Thoracic aorta (tissue), 2 donors: ENCODE data around the gene PIAS1. TPM values are rescaled to one million over a fixed set of nuclear protein-coding genes. Genes with fewer than 3 reads are reported as not detected.

Experiments used
- ATAC-seq: fragments of 150-250 bp; one replicate; pipeline ENCODE4 v1.8.0; 2017; ENCODE audit warnings: low read depth; ENCODE audit not compliant: insufficient number of reproducible peaks, low FRiP score
- DNase-seq: peaks from one replicate; pipeline ENCODE4 v3.0.0-alpha.2; 2020; ENCODE audit warnings: low spot score
- H3K27ac ChIP-seq, 2 donors: fragments of 200-600 bp; sonication (generic); 1 replicate in 1 of 2; 2 replicates in 1 of 2; pipeline ENCODE4 v1.5.1; 2016; ENCODE audit warnings: mild to moderate bottlenecking in 2 of 2, moderate library complexity in 2 of 2
- H3K27me3 ChIP-seq: fragments of 200-600 bp; sonication (generic); replicated peaks from 2 replicates; pipeline ENCODE4 v1.6.0; 2016; ENCODE audit warnings: mild to moderate bottlenecking; ENCODE audit not compliant: insufficient read depth
- H3K36me3 ChIP-seq: fragments of 200-600 bp; sonication (generic); one replicate; pipeline ENCODE4 v1.5.1; 2016
- H3K4me1 ChIP-seq, 2 donors: fragments of 200-600 bp; sonication (generic); 1 replicate in 1 of 2; 2 replicates in 1 of 2; pipeline versions ENCODE4 v1.5.1 to v1.6.0; 2016; ENCODE audit warnings: low read depth in 2 of 2, mild to moderate bottlenecking in 1 of 2; ENCODE audit not compliant: control insufficient read depth in 1 of 2
- H3K4me3 ChIP-seq: fragments of 200-600 bp; sonication (generic); 2 replicates; pipeline ENCODE4 v1.5.1; 2016; ENCODE audit warnings: mild to moderate bottlenecking
- H3K9me3 ChIP-seq: fragments of 200-600 bp; sonication (generic); 2 replicates; pipeline ENCODE4 v1.5.1; 2016
- total RNA-seq, 2 donors: library from RNA; depleted of rRNA; stranded (reverse); fragments of >200 nt; gene quantifications; one replicate each; pipeline versions ENCODE4 v1.1.0 to v1.2.3, GENCODE V29; 2016
- TF ChIP-seq, protein P1 (sequence below): fragments of 200-600 bp; sonication (generic); IDR thresholded peaks from one replicate; pipeline ENCODE4 v1.5.1; 2019; ENCODE audit warnings: antibody characterized with exemption

The PIAS1 gene
- total RNA-seq, 2 donors from 2014 or later: 45.1 to 74.1 TPM

- Histone ChIP-seq H3K27me3 (no peaks in the 10 kb centered on the region), H3K4me3 (no peak overlapping the region), H3K36me3 (no peaks in the 10 kb centered on the region), H3K9me3 (no peaks in the 10 kb centered on the region), H3K27ac (no peak overlapping the region), H3K4me1 (no peaks in the 10 kb centered on the region)
- DNase-seq: no peak
- TF ChIP-seq, protein P1, sequence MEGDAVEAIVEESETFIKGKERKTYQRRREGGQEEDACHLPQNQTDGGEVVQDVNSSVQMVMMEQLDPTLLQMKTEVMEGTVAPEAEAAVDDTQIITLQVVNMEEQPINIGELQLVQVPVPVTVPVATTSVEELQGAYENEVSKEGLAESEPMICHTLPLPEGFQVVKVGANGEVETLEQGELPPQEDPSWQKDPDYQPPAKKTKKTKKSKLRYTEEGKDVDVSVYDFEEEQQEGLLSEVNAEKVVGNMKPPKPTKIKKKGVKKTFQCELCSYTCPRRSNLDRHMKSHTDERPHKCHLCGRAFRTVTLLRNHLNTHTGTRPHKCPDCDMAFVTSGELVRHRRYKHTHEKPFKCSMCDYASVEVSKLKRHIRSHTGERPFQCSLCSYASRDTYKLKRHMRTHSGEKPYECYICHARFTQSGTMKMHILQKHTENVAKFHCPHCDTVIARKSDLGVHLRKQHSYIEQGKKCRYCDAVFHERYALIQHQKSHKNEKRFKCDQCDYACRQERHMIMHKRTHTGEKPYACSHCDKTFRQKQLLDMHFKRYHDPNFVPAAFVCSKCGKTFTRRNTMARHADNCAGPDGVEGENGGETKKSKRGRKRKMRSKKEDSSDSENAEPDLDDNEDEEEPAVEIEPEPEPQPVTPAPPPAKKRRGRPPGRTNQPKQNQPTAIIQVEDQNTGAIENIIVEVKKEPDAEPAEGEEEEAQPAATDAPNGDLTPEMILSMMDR: no peak
- ATAC-seq: no peak
Observed at GRCh38 chr15:68015244-68015643, 38.9 kb upstream of the PIAS1 start.

DNA sequence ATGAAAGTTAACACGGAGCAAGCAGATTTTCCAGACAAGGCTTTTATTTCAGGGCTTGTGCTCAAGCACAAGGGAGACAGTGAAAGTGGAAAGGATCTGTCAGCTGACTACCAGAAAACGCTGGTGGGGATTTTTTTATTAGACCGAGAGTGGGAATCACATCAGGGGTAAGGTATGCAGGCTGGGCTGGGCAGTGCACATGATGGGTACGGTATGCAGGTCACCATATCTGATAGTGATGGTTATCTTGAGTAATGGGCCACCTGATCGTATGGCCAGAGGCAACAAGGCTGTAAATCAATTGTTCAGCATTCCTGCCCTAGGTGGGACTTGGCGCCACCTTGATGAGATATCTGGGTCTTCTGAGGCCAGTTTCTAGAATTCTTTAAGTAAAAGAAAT lies 36.9 kb upstream of the PIAS1 start:
- Histone ChIP-seq H3K27ac (no peak overlapping the region), H3K4me1 (no peaks in the 10 kb centered on the region), H3K27me3 (no peaks in the 10 kb centered on the region)

DNA sequence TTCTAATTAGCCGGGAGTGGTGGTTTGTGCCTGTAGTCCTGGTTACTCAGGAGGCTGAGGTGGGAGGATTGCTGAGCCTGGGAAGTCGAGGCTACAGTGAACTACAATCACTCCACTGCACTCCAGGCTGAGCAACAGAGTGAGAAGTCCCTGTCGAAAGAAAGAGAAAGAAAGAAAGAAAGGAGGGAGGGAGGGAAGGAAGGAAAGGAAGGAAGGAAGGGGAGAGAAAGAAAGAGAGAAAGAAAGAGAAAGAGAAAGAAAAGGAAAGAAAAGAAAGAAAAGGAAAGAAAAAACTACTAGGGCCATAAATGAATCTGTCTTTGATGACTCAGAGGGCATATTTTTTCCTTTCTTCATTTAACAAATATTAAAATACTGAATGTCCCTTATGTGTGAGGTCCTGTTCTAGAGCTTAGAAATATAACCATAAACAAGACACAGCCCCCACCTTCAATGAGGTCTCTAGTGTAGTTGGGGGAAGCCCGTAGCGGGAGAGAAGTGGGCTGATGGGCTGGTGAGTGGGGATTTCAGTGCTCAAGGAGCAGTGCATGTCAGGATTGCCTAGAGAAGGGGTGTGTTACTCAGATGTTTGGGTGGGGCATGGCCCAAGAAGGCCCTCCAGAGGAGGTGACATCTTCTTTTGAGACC lies 35.2 kb upstream of the PIAS1 start:
- no peak overlapping the region for H3K4me3 ChIP-seq
- ATAC-seq (no peak), DNase-seq (no peak)
- no peaks in the 10 kb centered on the region for H3K27me3 ChIP-seq
- TF ChIP-seq, protein P1: no peak
- H3K36me3 ChIP-seq: no peaks in the 10 kb centered on the region
- no peaks in the 10 kb centered on the region for H3K4me1 ChIP-seq
- no peak overlapping the region for H3K27ac ChIP-seq
- H3K9me3 ChIP-seq: no peaks in the 10 kb centered on the region

More for the DNA sequence above, 36.9 kb upstream of the PIAS1 start:
- DNase-seq: no peak
- Histone ChIP-seq H3K9me3 (no peaks in the 10 kb centered on the region), H3K36me3 (no peaks in the 10 kb centered on the region), H3K4me3 (no peak overlapping the region)
- TF ChIP-seq, protein P1: no peak
- ATAC-seq: no peak

DNA sequence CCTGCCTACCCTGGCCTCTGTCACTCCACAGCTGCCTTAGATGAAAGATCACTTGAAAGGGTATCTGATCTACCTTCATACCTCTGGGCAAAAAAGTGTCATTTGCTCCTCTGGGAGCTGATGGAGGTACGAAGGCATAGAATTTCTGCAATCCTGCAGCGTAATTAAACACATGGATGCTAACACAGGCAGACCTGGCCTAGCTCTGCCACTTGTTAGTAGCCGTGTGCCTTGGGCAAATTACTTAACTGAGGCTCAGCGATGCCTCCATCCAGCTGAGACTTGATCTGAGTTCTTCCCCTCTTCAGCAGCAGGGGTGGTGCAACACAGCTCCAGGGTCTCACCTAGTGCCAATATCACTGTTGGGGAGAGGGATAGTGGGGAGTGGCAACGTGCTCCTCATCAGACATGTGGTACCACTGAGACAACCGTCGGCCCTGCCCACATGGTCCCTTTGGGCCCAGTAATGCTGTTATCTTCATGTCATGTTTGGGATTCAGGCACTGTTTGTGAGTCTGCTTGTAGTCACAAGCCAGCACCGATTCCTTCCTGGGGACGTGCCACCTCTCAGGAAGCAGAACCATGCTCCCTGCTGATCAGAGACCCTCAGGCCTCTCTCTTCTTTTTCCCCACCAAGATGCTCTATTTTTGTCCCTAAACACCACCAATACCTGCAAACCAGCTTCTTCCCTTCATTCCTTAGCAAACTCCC lies 34.1 kb upstream of the PIAS1 start:
- H3K27me3 ChIP-seq: no peaks in the 10 kb centered on the region
- no peak for ATAC-seq
- no peaks in the 10 kb centered on the region for H3K9me3 ChIP-seq
- TF ChIP-seq, protein P1: no peak
- DNase-seq: no peak
- H3K4me1 ChIP-seq: no peaks in the 10 kb centered on the region
- H3K27ac ChIP-seq: no peak overlapping the region
- H3K4me3 ChIP-seq: no peak overlapping the region
- no peaks in the 10 kb centered on the region for H3K36me3 ChIP-seq

- TF ChIP-seq, protein P1: no peak
- Histone ChIP-seq H3K9me3 (no peaks in the 10 kb centered on the region), H3K27ac (no peak overlapping the region), H3K4me3 (no peak overlapping the region), H3K4me1 (no peaks in the 10 kb centered on the region), H3K36me3 (no peaks in the 10 kb centered on the region), H3K27me3 (no peaks in the 10 kb centered on the region)
- ATAC-seq: no peak
- DNase-seq: no peak
Observed at GRCh38 chr15:68020685-68021084, 33.4 kb upstream of the PIAS1 start.
